AG04450 (cell line): ENCODE data around the gene FCN1. TPM values are rescaled to one million over a fixed set of nuclear protein-coding genes. Genes with fewer than 3 reads are reported as not detected.

Source experiments
- CTCF ChIA-PET: fragments of 300-600, 350-600 bp; formaldehyde crosslinking; extraction: SDS; loops from one replicate; lab custom pipeline; 2022; ENCODE audit warnings: antibody characterized with exemption, inconsistent platforms; lab: Charles Lee
- POLR2A ChIA-PET: fragments of 350-600 bp; formaldehyde crosslinking; extraction: SDS; loops from one replicate; lab custom pipeline; 2021; ENCODE audit warnings: antibody characterized with exemption, inconsistent platforms; lab: Yijun Ruan, JAX
- DNase-seq: peaks from one replicate; pipeline ENCODE4 v3.0.0-alpha.2; 2011; ENCODE audit warnings: low read depth, low spot score
- H3K27ac ChIP-seq: one replicate; pipeline ENCODE4 v1.5.1; 2012; ENCODE audit warnings: low read depth, low read length, control low read depth
- H3K27me3 ChIP-seq: one replicate; pipeline ENCODE4 v1.6.0; 2012; ENCODE audit warnings: low read length; ENCODE audit not compliant: control insufficient read depth, insufficient read depth
- H3K4me3 ChIP-seq: 2 replicates; pipeline ENCODE4 v1.5.1; 2011; ENCODE audit warnings: mild to moderate bottlenecking, low read depth, low read length, control low read depth
- H3K9me3 ChIP-seq: 2 replicates; pipeline ENCODE4 v1.5.1; 2012; ENCODE audit warnings: low read length; ENCODE audit not compliant: control insufficient read depth, insufficient read depth
- polyA plus RNA-seq: library from polyadenylated mRNA; depleted of rRNA; stranded (reverse); fragments of >200 nt; gene quantifications from 2 replicates; pipeline ENCODE4 v1.2.3, GENCODE V29; 2011
- TF ChIP-seq, protein P1 (sequence below): IDR thresholded peaks from 2 replicates; pipeline ENCODE4 v1.5.1; 2011; ENCODE audit warnings: low read depth, low read length, control low read depth, inconsistent platforms

FCN1 gene
- polyA plus RNA-seq, 1 experiment, result not detected

DNA sequence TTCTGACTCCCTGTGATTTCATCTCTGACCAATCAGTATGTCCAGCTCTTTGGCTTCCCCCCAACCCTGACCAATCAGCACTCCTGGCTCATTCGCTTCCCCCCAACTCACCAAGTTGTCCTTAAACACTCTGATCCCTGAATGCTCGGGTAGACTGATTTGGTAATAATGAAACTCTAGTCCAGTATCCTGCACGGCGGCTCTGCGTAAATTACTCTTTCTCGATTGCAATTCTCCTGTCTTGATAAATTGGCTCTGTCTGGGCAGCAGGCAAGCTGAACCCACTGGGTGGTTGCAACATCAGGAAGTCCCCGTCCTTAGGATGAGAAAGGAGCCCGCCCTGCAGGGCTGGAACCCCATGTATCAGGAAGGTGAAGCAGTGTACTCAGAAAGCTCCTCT, 26.7 kb downstream of the FCN1 start:
- CTCF ChIA-PET, result no interaction called here
- POLR2A ChIA-PET, result no interaction called here
- peaks cover 23% of the 10 kb centered on the region for H3K27me3 ChIP-seq
- TF ChIP-seq, protein P1, sequence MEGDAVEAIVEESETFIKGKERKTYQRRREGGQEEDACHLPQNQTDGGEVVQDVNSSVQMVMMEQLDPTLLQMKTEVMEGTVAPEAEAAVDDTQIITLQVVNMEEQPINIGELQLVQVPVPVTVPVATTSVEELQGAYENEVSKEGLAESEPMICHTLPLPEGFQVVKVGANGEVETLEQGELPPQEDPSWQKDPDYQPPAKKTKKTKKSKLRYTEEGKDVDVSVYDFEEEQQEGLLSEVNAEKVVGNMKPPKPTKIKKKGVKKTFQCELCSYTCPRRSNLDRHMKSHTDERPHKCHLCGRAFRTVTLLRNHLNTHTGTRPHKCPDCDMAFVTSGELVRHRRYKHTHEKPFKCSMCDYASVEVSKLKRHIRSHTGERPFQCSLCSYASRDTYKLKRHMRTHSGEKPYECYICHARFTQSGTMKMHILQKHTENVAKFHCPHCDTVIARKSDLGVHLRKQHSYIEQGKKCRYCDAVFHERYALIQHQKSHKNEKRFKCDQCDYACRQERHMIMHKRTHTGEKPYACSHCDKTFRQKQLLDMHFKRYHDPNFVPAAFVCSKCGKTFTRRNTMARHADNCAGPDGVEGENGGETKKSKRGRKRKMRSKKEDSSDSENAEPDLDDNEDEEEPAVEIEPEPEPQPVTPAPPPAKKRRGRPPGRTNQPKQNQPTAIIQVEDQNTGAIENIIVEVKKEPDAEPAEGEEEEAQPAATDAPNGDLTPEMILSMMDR, result no peak
- no peak overlapping the region for H3K27ac ChIP-seq
- no peak for DNase-seq
- no peak overlapping the region for H3K4me3 ChIP-seq
- peaks cover 12% of the 10 kb centered on the region for H3K9me3 ChIP-seq

DNA sequence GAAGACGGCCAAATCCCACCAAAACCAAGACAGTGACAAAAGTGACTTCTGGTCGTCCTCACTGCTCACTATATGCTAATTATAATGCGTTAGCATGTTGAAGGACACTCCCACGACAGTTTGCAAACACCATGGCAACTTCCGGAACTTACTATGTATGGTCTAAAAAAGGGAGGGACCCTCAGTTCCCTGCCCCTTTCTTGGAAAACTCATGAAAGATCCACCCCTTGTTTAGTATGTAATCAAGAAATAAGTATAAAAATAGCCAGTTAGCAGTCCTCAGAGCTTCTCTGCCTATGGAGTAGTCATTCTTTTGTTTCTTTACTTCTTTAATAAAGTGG, 27.6 kb downstream of the FCN1 start:
- CTCF ChIA-PET, result no interaction called here

DNA sequence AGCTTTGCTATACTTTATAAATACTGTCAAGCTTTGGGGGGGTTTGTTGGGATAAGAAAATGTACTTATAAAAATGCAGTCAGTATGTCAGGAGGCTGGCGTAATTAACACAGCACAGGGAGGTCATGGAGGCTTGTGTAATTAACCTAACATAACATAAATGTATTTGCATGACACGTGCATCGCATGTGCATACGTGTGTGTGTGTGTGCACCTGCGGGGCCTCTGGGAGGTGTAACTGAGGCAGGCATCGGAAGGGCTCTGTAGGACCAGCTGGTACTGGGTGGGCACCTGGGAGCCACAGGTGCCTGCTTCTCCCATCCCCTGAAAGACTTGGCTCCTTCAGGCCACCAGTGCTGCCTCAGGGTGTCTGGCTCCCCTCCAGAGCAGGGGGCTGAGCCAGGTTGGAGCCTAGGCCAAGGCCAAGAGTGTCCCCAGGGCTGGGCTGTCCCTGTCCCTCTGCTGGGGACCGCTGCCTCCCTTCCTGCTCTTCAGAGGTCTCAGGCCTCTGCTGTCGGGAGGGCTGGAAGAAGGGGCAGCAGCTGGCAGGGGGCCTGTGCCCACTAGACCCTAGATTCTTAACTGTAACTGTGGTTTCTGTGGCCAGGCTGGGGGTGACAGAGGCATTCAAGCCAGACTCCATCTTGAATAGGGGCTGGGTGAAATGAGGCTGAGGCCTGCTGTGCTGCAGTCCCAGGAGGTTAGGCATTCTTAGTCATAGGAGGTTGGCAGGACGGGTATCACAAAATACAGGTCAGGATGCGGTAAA, 28.1 kb downstream of the FCN1 start:
- H3K27me3 ChIP-seq, result peaks cover 24% of the 10 kb centered on the region
- H3K4me3 ChIP-seq, result no peak overlapping the region
- TF ChIP-seq, protein P1, result no peak
- CTCF ChIA-PET, result interaction anchor here (0.5 kb wide), 1 partner anchor 89 kb away, joined by 3 read pairs; no protein-coding TSS in a partner anchor
- POLR2A ChIA-PET, result no interaction called here
- H3K27ac ChIP-seq, result no peak overlapping the region
- DNase-seq, result no peak
- peaks cover 8% of the 10 kb centered on the region for H3K9me3 ChIP-seq

More for the DNA sequence above, 27.6 kb downstream of the FCN1 start:
- TF ChIP-seq, protein P1, result no peak
- no peak for DNase-seq
- H3K27ac ChIP-seq, result no peak overlapping the region
- no peak overlapping the region for H3K4me3 ChIP-seq
- peaks cover 12% of the 10 kb centered on the region for H3K9me3 ChIP-seq
- POLR2A ChIA-PET, result no interaction called here
- H3K27me3 ChIP-seq, result peaks cover 23% of the 10 kb centered on the region

DNA sequence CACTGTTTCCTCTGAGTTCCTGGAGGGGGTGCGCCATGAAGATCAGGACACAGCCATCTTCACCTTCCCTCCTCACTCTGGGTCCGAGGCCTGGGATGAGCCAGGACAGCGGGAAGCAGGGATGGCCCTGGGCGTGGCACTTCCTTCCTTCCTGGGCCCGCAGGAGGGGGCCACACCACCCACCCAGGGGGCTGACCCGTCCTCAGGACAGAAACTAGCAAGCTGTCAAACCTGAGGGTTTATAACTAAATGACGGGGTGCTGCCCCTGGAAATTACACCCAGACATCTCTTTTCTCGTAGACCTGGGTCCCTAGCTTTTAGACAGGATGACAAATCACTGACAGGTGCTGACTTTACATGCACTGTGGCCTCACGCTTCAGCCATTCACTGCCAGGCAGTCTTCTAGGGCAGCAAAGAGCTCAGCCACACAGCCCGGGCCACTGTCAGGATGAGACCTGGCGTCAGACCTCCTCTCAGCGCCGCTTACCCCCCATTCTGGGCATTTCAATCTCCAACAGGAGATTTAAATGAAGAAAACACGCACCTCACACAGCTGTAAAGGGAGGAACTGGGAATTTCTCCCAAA, 29.0 kb downstream of the FCN1 start:
- peaks cover 28% of the 10 kb centered on the region for H3K27me3 ChIP-seq
- POLR2A ChIA-PET, result no interaction called here
- peaks cover 6% of the 10 kb centered on the region; the same call in 1 of the 2 replicates for H3K9me3 ChIP-seq
- CTCF ChIA-PET, result no interaction called here
- TF ChIP-seq, protein P1, result no peak
- H3K27ac ChIP-seq, result no peak overlapping the region
- no peak overlapping the region for H3K4me3 ChIP-seq
- DNase-seq, result no peak
